GM23338 (cell line): Measurements from ENCODE around the gene PRSS36. TPM values are rescaled to one million over a fixed set of nuclear protein-coding genes. Genes with fewer than 3 reads are reported as not detected.

Experiments used
- ATAC-seq: fragments of 200-7000 bp; cut with Tn5 transposase; 3 replicates; pipeline ENCODE4 v1.9.1; 2020
- DNase-seq: peaks from one replicate; pipeline ENCODE4 v3.0.0-alpha.2; 2015; ENCODE audit warnings: low spot score
- H2AFZ ChIP-seq: fragments of 200-600 bp; sonication (generic); 2 replicates; pipeline ENCODE4 v1.8.0; 2016; ENCODE audit warnings: antibody characterized with exemption, mild to moderate bottlenecking, moderate library complexity
- H3F3A ChIP-seq: fragments of 200-600 bp; sonication (generic); replicated peaks from 2 replicates; pipeline ENCODE4 v1.8.0; 2017; ENCODE audit warnings: antibody characterized with exemption, mixed run types, low read depth
- H3K27ac ChIP-seq: fragments of 200-600 bp; sonication (generic); 2 replicates; pipeline ENCODE4 v1.6.1; 2016; ENCODE audit warnings: low read depth
- H3K27me3 ChIP-seq: fragments of 200-600 bp; sonication (generic); 2 replicates; pipeline ENCODE4 v1.8.0; 2016; ENCODE audit warnings: mild to moderate bottlenecking, mixed run types, moderate library complexity; ENCODE audit not compliant: insufficient read depth
- H3K36me3 ChIP-seq: fragments of 200-600 bp; sonication (generic); 2 replicates; pipeline ENCODE4 v1.8.0; 2016; ENCODE audit warnings: mild to moderate bottlenecking; ENCODE audit not compliant: insufficient read depth
- H3K4me1 ChIP-seq: fragments of 200-600 bp; sonication (generic); 2 replicates; pipeline ENCODE4 v1.8.0; 2016; ENCODE audit warnings: mild to moderate bottlenecking, moderate library complexity; ENCODE audit not compliant: insufficient read depth
- H3K4me2 ChIP-seq: fragments of 200-600 bp; sonication (generic); 2 replicates; pipeline ENCODE4 v1.7.1; 2017; ENCODE audit warnings: mixed run types
- H3K4me3 ChIP-seq: fragments of 200-600 bp; sonication (generic); 2 replicates; pipeline ENCODE4 v1.6.1; 2016; ENCODE audit warnings: mixed run types
- H3K79me2 ChIP-seq: fragments of 200-600 bp; sonication (generic); replicated peaks from 2 replicates; pipeline ENCODE4 v1.8.0; 2017; ENCODE audit warnings: mild to moderate bottlenecking; ENCODE audit not compliant: insufficient read depth
- H3K9me2 ChIP-seq: fragments of 200-600 bp; sonication (generic); 2 replicates; pipeline ENCODE4 v1.8.0; 2017; ENCODE audit not compliant: insufficient read depth
- H4K20me1 ChIP-seq: fragments of 200-600 bp; sonication (generic); replicated peaks from 2 replicates; pipeline ENCODE4 v1.8.0; 2017; ENCODE audit warnings: mild to moderate bottlenecking; ENCODE audit not compliant: insufficient read depth
- H3K27ac Mint-ChIP-seq: 2 replicates; pipeline ENCODE4 v1.8.0; 2020; ENCODE audit warnings: inconsistent platforms, mild to moderate bottlenecking, moderate library complexity, mixed read lengths
- H3K27me3 Mint-ChIP-seq: 3 replicates; pipeline ENCODE4 v1.8.0; 2022; ENCODE audit warnings: low read depth, mild to moderate bottlenecking, moderate library complexity, mixed read lengths, inconsistent platforms; ENCODE audit not compliant: insufficient read depth, poor library complexity
- H3K36me3 Mint-ChIP-seq: 3 replicates; pipeline ENCODE4 v1.8.0; 2021; ENCODE audit warnings: low read depth, mild to moderate bottlenecking, inconsistent platforms, moderate library complexity, mixed read lengths
- H3K4me1 Mint-ChIP-seq: 3 replicates; pipeline ENCODE4 v1.8.0; 2020; ENCODE audit warnings: mild to moderate bottlenecking, inconsistent platforms, mixed read lengths
- H3K4me3 Mint-ChIP-seq: 3 replicates; pipeline ENCODE4 v1.8.0; 2021; ENCODE audit warnings: moderate library complexity, mild to moderate bottlenecking, inconsistent platforms, mixed read lengths
- H3K9me3 Mint-ChIP-seq: 3 replicates; pipeline ENCODE4 v1.8.0; 2020; ENCODE audit warnings: moderate library complexity, mild to moderate bottlenecking, inconsistent platforms, mixed read lengths
- CREB1 ChIP-seq: fragments of 250-450 bp; sonication (Bioruptor Pico); IDR thresholded peaks from 2 replicates; pipeline ENCODE4 v1.5.0; 2020; ENCODE audit warnings: low read depth, mild to moderate bottlenecking, moderate library complexity
- EZH2 ChIP-seq: fragments of 200-600 bp; sonication (generic); IDR thresholded peaks from one replicate; pipeline ENCODE4 v1.8.0; 2017; ENCODE audit warnings: antibody characterized with exemption, mild to moderate bottlenecking, low read depth; ENCODE audit not compliant: unreplicated experiment
- JUNB ChIP-seq: IDR thresholded peaks from one replicate; pipeline ENCODE4 v1.6.1; 2016; ENCODE audit warnings: antibody characterized with exemption; ENCODE audit not compliant: unreplicated experiment
- POLR2AphosphoS5 ChIP-seq: IDR thresholded peaks from 2 replicates; pipeline ENCODE4 v1.6.1; 2016; ENCODE audit warnings: antibody characterized with exemption, low read depth
- STAT1 ChIP-seq: IDR thresholded peaks from one replicate; pipeline ENCODE4 v1.6.1; 2016; ENCODE audit warnings: antibody characterized with exemption; ENCODE audit not compliant: unreplicated experiment
- ZNF331 ChIP-seq: fragments of 250-450 bp; sonication (Bioruptor Pico); IDR thresholded peaks from 2 replicates; pipeline ENCODE4 v1.5.0; 2020; ENCODE audit warnings: low read depth, mild to moderate bottlenecking, moderate library complexity
- polyA plus RNA-seq: library from polyadenylated mRNA; unstranded; fragments of >200 nt; fragmentation: Nextera tagmentation; extraction: Ambion mirVana; gene quantifications from 2 replicates; pipeline ENCODE4 v1.2.1, GENCODE V29; 2016
- total RNA-seq: library from RNA; depleted of rRNA; stranded (reverse); fragments of >200 nt; shearing (Covaris generic); gene quantifications from 2 replicates; pipeline ENCODE4 v1.2.3, GENCODE V29; 2014
- TF ChIP-seq, protein P1 (sequence below), 2 experiments: fragments of 200-600 bp in 1 of 2; sonication (generic) in 1 of 2; conservative IDR thresholded peaks; 2 replicates each; pipeline versions ENCODE4 v1.5.1 to v1.6.1; 2016 to 2017; ENCODE audit warnings: antibody characterized with exemption in 2 of 2, low read depth in 2 of 2, mild to moderate bottlenecking in 2 of 2, moderate library complexity in 1 of 2
- TF ChIP-seq, protein P2 (sequence below): IDR thresholded peaks from 2 replicates; pipeline ENCODE4 v1.6.1; 2016; ENCODE audit warnings: antibody characterized with exemption
- TF ChIP-seq, protein P3 (sequence below): IDR thresholded peaks from one replicate; pipeline ENCODE4 v1.6.1; 2018; ENCODE audit warnings: antibody characterized with exemption; ENCODE audit not compliant: unreplicated experiment

PRSS36 gene
- total and polyA plus RNA-seq, 2 experiments from 2014 or later = 0.91 to 1.4 TPM

DNA sequence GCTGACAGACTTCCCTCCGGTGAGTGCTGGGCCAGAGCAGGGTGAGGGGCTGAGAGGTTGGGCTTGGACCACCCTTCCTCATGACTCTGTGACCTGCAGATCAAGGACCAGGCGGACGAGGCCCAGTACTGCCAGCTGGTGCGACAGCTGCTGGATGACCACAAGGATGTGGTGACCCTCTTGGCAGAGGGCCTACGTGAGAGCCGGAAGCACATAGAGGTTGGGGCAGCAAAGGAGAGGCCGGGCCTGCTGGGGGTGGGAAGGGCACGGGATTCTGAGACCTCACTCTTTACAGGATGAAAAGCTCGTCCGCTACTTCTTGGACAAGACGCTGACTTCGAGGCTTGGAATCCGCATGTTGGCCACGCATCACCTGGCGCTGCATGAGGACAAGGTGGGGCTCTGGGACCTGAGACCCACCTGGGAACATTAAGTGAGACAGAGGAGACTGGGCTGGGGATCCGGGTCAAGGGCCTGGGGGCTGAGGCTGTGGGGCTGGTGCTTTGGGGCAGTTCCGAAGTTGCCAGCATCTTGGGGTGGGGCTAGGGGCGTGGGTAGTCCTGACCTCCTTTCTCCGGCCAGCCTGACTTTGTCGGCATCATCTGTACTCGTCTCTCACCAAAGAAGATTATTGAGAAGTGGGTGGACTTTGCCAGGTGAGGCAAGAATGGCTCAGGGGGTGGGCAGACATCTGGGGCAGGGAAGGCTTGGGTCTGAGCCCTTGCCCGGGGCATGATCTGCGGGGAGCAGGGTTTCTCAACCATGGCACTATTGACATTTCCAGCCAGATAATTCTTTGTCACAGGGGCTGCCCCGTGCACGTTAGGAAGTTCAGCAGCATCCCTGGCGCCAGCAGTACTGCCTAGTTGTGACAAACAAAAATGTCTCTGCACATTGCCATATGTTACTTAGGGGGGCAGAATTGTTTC is 39.5 kb downstream of the PRSS36 start:
- Mint-ChIP-seq H3K4me1 (peaks cover 9% of the 10 kb centered on the region; the same call in 1 of the 3 replicates), H3K9me3 (peaks cover 4% of the 10 kb centered on the region), H3K27me3 (peaks cover 18% of the 10 kb centered on the region), H3K27ac (no peak overlapping the region), H3K4me3 (peak overlapping the region; percentile 8; the same call in 1 of the 3 replicates), H3K36me3 (peaks cover 26% of the 10 kb centered on the region)
- no peaks in the 10 kb centered on the region for H3K79me2 ChIP-seq
- no peak overlapping the region for H3K4me2 ChIP-seq
- H3K36me3 ChIP-seq = no peaks in the 10 kb centered on the region
- peaks cover 15% of the 10 kb centered on the region; the same call in 1 of the 2 replicates for H3F3A ChIP-seq
- no peaks in the 10 kb centered on the region for H3K9me2 ChIP-seq
- DNase-seq = no peak
- no peaks in the 10 kb centered on the region for H3K27me3 ChIP-seq
- H3K4me3 ChIP-seq = no peak overlapping the region
- no peak overlapping the region for H2AFZ ChIP-seq
- no peak for TF ChIP-seq POLR2AphosphoS5
- TF ChIP-seq CREB1 = no peak
- TF ChIP-seq, protein P1, sequence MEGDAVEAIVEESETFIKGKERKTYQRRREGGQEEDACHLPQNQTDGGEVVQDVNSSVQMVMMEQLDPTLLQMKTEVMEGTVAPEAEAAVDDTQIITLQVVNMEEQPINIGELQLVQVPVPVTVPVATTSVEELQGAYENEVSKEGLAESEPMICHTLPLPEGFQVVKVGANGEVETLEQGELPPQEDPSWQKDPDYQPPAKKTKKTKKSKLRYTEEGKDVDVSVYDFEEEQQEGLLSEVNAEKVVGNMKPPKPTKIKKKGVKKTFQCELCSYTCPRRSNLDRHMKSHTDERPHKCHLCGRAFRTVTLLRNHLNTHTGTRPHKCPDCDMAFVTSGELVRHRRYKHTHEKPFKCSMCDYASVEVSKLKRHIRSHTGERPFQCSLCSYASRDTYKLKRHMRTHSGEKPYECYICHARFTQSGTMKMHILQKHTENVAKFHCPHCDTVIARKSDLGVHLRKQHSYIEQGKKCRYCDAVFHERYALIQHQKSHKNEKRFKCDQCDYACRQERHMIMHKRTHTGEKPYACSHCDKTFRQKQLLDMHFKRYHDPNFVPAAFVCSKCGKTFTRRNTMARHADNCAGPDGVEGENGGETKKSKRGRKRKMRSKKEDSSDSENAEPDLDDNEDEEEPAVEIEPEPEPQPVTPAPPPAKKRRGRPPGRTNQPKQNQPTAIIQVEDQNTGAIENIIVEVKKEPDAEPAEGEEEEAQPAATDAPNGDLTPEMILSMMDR (conservative IDR thresholded peaks at IDR 0.05; ENCODE audit: low read depth in 2 of 2) = no peak
- TF ChIP-seq, protein P2, sequence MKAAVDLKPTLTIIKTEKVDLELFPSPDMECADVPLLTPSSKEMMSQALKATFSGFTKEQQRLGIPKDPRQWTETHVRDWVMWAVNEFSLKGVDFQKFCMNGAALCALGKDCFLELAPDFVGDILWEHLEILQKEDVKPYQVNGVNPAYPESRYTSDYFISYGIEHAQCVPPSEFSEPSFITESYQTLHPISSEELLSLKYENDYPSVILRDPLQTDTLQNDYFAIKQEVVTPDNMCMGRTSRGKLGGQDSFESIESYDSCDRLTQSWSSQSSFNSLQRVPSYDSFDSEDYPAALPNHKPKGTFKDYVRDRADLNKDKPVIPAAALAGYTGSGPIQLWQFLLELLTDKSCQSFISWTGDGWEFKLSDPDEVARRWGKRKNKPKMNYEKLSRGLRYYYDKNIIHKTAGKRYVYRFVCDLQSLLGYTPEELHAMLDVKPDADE = no peak
- TF ChIP-seq STAT1 = no peak
- no peak for TF ChIP-seq ZNF331 (CRISPR knock-in tag)
- TF ChIP-seq JUNB = no peak
- no peak for TF ChIP-seq EZH2
- TF ChIP-seq, protein P3, sequence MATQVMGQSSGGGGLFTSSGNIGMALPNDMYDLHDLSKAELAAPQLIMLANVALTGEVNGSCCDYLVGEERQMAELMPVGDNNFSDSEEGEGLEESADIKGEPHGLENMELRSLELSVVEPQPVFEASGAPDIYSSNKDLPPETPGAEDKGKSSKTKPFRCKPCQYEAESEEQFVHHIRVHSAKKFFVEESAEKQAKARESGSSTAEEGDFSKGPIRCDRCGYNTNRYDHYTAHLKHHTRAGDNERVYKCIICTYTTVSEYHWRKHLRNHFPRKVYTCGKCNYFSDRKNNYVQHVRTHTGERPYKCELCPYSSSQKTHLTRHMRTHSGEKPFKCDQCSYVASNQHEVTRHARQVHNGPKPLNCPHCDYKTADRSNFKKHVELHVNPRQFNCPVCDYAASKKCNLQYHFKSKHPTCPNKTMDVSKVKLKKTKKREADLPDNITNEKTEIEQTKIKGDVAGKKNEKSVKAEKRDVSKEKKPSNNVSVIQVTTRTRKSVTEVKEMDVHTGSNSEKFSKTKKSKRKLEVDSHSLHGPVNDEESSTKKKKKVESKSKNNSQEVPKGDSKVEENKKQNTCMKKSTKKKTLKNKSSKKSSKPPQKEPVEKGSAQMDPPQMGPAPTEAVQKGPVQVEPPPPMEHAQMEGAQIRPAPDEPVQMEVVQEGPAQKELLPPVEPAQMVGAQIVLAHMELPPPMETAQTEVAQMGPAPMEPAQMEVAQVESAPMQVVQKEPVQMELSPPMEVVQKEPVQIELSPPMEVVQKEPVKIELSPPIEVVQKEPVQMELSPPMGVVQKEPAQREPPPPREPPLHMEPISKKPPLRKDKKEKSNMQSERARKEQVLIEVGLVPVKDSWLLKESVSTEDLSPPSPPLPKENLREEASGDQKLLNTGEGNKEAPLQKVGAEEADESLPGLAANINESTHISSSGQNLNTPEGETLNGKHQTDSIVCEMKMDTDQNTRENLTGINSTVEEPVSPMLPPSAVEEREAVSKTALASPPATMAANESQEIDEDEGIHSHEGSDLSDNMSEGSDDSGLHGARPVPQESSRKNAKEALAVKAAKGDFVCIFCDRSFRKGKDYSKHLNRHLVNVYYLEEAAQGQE = no peak
- H3K4me1 ChIP-seq = peaks cover 6% of the 10 kb centered on the region; the same call in 1 of the 2 replicates
- no peak for ATAC-seq
- no peak overlapping the region for H3K27ac ChIP-seq
- H4K20me1 ChIP-seq = peaks cover 7% of the 10 kb centered on the region
